Activated CD8-positive, alpha-beta memory T cell treated with anti-CD3 and anti-CD28 coated beads for 4 hours (primary cell): ENCODE measurements around the gene DCUN1D3.
"Not testable (repeated sequence)": the region's sequence is repeated elsewhere in the genome, so short reads cannot be mapped to it uniquely, and the experiment has no call there.

Source experiments
- DNase-seq, 2 donors: peaks; one replicate each; pipeline ENCODE4 v3.0.0-alpha.2; 2020; ENCODE audit warnings: low read depth in 2 of 2

DCUN1D3 gene

DNA sequence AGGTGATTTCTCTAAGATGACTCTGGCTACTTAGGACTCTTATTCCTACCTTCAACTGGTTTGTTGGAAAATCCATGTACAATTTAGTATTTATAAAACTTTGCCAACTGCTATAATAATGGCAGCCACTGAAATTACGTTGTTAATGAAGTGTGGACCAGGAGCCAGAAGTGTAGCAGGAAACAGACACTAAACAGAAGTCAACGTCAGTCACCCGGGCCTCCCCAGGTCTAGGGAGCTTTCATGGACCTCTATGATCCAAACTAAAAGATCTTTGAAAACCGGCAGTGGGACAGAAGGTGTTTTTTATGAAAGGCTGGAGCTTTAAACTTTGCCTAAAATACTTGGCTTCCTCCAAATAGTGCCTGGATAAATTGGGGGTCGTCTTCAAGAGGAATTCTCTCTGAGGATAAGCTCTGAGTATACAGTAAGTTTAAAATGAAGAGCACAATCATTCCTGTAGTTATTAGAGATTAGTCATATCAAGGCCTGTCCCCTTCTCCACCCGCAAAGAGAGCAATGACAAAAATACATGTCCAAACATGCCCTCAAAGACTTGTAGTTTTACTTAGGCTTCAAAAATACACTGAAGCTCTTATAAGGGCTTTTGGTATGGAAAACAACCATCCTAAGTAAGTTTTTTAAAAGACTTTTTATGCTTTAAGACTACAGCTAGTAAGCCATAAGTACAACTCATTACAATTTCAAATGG, 34.6 kb downstream of the DCUN1D3 start:
- no peak for DNase-seq

DNA sequence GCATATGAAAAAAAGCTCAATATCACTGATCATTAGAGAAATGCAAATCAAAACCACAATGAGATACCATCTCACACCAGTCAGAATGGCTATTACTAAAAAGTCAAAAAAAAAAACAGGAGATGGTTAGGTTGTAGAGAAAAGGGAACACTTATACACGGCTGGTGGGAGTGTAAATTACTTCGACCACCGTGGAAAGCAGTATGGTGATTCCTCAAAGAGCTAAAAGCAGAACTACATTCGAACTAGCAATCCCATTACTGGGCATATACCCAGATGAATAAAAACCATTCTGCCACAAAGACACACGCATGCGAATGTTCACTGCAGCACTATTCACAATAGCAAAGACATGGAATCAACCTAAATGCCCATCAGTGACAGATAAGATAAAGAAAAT, 35.8 kb downstream of the DCUN1D3 start:
- not testable (repeated sequence) for DNase-seq

DNA sequence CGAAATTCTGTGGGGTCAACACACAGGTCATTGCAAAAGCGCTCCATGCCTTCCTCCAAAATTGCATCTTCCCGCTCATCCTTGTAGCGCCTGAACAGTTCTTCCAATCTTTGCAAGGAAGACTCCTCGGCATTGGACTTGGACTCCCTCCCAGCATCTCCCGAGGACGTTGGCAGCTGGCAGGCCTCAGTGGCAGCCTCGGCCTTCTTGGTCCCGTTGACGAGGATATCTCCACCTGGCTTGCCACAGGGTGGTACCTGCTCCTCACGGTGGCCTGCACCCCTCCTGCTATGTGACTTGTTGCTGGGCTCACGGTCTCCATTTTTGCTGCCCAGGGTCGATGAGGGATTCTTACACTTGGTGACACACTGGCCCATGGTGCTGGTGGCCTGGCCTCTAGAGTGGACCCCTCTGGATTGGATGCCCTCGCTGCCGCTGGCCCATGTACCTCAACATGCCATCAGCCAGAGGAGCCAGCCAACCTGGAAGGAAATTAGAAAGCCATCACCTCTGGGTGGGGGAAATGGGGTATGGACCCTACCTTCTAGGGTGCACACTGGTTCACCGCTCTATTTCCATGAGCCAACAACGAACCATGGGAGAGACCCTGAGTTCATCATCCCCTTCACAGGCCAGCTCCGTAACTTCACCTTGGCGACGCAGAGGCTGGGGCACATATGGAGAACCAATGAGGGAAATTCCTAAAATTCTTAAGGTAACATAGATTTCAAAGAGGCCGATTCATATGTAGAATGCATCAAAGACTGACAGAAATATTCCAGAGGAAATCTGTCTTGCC, 37.8 kb downstream of the DCUN1D3 start:
- DNase-seq, result no peak

DNA sequence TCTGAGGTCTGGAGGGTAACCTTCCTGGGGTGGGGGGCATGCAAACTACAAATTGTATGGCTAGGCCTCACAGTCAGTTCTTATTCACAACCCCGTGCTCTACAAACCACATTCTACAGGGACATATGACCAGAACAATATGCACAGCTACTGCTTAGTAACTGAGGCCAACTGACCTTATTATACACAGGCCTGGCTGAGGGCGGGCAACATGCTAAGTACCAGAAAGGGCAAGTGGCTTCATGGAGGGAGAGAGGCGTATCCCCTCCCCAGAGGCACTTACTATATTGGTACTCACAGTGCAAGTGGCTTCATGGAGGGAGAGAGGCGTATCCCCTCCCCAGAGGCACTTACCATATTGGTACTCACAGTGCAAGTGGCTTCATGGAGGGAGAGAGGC, 39.2 kb downstream of the DCUN1D3 start:
- DNase-seq, result not testable (repeated sequence)

DNA sequence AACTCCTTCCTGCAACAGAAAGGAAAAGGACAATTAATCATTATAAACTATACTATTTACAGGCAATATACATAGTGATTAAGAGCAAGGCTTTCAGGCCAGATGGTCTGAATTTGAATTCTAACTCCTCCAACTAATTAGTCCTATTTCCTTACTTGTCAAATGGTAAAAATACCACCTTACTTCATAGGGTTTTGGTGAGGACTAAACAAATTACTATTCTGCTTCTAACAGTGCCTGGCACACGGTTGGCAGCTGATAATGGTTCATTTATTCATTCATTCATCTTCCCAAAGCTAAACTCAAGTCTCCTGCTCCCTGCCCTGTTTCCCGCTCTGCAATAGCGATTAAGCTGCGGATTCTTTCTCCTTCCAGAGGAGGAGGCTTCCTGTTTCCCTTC, 39.8 kb downstream of the DCUN1D3 start:
- no peak for DNase-seq

DNA sequence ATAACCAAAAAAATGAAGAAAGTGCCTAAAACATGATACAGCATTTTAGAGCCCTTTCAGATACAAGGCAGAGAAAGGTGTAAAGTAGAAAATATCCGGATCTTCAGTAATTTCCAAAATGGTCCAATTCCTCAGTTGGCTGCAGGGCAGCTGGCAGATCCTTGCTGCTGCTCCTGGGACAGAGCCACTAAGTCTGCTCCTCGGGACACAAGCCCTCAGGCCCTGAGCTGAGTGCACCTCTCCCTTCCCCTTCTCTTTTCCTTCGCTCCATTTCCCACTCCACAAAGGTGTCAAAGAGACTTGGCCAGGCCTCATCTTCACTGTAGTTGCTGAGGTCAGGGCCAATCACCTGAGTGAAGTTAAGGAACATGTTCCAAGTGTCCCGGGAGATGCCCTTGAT, 40.5 kb downstream of the DCUN1D3 start:
- no peak for DNase-seq

DNA sequence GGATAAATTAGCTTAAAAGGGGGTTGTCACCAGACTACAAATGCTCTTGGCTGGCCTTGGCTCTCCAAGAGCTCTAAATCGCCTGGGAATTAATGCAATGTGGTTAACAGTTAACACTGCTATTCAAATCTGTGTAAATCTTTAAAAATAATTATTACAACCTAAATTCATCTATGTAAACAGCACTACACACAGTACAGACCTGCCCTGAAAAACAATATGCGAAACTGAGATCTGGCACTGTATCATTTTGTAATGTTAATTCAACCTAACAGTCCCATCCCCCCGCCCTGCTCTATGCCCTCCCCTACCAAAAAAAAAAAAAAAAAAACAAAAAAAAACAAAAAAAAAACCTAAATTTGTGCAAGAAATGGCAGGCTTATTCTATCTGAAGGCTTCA, 40.9 kb downstream of the DCUN1D3 start:
- DNase-seq, result no peak

DNA sequence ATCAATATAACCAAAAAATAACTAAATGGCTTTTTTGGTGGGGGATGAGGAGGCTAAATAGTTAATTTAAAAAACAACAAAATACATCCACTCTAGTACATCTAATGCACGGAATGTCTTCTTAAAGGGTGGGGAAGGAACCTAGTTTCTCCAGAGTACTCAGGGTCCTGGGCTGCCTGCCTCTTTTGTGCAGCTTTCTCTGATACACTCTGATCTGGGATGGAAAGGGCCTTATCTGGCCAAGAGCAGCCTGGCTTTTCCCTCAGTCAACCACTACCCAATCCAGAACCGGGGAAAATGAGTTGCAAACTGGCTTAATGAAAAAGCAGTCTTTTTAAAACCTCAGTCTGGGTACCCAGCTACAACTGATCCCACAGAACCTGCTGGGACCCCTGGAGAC, 42.9 kb downstream of the DCUN1D3 start:
- no peak for DNase-seq

DNA sequence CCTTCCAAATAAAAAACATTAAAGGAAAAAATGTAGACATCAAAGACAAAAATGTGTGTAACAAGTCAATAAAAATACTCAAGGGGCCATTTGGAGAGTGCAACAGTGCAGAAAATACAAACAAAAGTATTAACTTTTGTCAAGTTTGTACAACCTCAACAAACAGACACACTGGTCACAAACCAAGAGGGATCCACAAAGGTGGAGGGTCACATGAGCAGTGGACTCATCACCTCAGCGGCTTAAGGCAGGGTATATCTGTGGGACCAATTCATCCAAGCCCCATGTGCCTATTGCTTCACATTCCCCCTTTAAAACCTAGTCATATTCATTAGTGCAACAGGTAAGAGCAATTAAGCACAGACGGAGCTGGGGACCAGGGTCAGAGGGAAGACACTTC, 45.2 kb downstream of the DCUN1D3 start:
- DNase-seq, result no peak

DNA sequence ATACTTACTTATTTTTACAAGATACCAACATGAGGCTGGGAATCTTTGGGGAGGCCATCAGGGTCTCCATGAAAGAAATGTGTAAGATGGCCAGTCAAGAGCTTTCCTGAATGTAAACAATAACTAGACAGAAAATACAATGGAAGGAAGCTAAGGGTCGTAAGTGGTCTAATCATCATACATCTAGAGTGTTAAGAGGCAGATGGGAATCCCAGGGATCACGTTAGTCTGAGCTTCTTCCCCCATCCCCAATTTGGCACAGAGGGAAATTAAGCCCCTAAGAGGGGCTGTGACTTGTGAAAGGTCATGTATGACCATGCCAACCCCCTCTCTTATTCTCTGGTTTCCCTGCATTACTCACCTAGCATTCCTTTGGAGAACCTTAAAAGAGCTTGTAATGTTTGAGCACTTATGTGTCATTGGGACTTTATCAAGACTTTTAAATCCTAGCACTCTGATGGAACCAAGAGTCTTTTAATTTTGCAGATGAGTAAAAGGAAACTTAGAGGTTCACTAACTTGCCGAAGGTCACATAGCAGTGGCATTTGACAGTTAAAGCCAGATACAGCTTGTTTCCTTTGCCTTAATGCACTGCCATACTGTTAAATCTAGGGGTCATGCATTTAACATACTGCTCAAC, 46.1 kb downstream of the DCUN1D3 start:
- DNase-seq, result no peak

DNA sequence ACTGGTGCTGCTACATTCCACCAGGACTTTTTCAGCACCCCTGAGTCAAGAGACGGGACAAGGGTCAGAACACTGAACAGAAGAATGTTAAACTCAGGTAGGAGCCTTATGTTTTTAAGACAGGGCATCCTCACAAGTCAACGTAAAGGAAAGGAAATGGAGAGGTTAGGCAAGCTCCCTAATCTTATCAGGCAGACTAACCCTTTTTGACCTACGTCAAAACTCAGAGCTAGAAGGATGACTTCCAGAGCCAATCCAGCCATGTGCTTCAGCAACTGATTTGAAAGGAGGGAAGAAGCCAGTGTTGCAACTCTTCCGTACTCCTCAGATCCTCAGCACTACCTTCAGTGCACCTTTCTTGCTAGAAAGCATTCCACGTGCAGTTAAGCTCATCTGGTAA, 47.0 kb downstream of the DCUN1D3 start:
- no peak for DNase-seq

DNA sequence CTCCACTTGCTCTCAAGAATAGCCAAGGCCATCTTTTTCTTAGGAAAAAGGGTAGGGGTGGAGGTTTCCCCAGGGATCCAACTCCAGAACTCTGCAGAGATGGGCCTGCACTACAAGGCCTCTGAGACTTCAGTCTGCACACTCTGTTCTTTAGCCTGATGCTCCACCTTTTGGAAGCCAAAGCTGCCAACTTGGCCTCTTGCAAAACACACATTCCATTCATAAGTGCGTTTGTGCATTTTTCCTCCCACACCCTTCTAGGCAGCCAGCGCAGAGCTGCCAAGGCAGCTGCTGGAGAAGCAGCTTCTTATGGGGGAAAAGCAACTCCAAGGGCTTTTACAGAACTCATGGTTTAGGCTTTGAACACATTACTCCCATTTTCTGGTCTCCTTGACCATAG, 48.6 kb downstream of the DCUN1D3 start:
- DNase-seq, result no peak

DNA sequence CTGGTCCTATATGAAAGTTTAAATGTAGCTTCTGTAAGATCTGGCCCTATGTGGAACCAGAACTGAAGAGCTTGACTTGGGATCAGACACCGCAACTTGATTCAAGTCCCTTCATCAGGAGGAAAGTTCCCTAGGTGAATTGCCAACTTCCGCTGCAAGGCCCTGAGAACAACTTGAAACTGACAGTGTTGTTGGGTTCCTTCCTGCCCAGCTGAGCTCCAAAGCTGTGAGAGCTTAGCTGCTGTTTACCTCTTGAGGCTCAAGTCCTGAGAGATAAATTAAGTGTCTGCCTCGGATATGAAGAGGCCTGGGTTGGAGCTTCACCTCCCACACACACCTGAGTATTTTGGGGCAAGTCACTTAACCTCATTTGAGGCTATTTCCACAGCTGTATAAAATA, 49.2 kb downstream of the DCUN1D3 start:
- no peak for DNase-seq

DNA sequence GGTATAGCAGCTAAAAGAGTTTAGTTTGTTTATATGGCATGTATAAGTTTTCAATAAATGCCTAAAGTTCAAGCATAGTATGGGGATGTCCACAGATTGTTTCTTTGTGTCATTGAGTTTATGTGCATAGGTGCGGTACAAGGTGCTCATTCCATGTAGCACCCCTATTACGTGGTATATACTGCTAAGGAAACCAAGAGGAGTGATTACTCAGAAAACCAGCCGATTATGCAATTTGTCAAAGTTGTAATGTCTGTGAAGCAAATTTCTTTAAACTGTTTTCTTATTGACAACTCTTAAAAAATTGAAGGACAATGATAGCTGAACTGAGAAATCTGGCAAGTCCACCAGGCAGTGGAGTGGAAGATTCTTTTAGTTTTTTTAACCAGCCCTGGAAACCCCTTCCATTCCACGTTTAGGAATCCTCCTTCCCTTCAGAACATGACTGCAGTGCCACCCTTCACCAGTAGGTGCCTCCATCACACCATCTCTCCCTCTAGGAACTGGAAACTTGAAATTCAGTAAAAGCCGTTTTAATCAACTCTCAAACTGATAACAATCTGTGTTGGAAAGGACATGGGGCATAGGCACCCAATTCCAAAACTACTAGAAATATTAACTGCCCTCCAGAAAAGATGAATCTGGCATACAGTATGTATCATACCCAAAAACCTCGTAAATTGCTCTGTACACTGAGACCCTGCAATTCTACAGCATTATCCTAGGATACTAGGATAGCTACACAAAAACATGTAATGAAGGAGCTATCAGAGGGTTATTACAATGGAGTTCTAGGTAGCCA, 50.4 kb downstream of the DCUN1D3 start:
- DNase-seq, result peak; percentile 15 to 30

DNA sequence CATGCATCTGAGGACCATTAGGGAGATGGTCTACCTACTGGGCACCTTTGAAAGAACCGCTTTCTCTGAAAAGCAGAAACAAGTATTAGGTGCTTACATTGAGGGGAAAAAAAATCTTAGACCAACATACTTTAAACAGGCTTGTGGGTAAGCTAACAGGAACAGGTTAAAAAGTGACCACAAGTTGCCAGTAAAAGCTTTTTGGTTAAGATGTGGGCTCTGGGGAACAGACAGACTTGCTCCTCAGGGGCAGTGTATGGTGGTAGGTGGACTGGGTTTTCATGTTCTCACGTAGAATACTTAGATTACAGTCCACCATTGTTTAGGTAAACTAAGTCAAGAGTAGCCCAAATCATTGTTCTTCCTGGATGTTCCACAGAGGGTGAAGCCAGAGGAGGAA, 52.6 kb downstream of the DCUN1D3 start:
- no peak for DNase-seq

DNA sequence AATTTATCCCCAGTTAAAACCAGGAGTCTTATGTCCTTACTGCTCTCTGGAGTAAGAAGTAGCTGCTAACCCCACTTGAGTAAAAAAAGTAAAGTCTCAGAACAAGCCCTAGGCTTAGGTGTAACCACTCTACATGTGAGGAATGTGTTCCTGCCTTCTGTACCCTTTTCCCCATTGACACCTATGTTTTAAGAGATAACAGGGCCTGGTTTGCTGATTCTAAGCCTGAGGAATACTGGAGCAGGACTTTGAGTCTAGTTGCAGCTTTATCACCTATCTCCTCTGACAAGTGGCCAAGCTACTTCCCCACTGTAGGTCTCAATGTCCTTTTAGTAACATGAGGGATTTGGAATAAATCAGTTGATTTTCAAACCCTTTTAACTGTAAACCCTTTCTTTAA, 53.6 kb downstream of the DCUN1D3 start:
- DNase-seq, result no peak

DNA sequence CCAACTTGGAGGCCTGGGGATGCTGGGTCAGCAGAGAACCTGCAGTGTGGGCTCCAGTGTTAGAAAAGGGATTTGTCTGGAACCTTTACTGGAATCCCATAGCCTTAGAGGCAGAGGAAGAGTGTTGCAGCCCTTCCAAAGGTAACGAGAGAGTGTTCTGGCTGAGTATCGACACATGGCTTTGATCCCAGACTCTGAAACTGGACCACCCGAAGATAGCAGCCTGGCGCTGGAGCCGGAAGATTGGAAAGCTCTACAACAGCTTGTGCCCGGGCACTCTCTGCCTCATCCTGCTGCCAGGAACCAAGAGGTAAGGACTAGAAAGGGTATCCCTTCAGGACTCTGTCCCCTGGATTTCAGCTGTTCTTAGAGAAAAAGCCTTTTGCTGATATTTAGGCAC, 54.1 kb downstream of the DCUN1D3 start:
- no peak for DNase-seq

DNA sequence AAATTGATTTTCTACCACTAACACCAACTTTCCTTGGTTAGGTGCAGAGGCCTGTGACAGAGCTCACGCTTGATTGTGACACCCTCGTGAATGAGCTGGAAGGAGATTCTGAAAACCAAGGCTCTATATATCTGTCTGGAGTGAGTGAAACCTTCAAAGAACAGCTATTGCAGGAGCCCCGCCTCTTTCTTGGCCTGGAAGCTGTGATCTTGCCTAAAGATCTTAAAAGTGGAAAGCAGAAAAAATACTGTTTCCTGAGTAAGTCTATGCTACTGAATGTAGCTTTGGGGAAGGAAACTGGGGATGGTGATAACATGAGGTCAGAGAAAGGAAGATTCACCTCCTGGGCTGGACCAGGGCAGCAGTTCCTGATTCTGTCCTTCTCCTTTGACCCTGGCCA, 55.6 kb downstream of the DCUN1D3 start:
- no peak for DNase-seq

DNA sequence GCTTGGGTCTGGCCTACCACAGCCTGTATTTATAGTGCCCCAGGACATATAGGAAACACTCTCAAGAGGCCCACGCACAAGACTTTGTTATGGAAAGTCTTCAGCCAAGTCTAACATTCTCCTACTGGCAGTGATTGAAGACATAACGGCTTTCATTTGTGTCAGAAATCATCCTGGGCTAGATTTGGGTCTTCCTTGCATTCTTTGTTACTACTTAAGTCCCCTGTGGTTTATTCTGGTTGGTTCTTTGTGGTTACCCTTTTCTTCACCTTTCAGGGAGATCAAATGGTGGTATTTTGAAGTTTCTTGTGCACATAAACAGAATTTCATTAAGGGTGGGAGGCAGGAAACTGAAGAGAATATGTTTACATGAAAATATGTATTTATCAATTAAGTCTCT, 56.1 kb downstream of the DCUN1D3 start:
- no peak for DNase-seq

DNA sequence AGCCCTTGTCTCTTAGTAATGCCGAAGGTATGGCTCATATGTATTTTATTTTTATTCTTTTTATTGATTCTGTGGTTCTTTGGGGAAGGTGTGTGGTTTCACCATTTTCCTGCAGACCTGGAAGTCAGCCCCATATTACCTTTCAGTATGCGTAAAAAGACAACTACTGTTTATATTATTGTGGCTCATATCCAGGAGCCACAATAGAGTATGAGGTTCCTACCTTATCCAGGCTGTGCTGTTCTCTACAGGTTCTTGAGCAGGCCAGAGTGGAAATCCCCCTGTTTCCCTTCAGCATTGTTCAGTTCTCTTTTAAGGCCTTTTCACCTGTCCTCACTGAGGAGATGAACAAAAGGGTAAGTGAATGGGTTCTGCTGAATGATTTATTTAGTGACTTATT, 60.7 kb downstream of the DCUN1D3 start:
- no peak for DNase-seq

DNA sequence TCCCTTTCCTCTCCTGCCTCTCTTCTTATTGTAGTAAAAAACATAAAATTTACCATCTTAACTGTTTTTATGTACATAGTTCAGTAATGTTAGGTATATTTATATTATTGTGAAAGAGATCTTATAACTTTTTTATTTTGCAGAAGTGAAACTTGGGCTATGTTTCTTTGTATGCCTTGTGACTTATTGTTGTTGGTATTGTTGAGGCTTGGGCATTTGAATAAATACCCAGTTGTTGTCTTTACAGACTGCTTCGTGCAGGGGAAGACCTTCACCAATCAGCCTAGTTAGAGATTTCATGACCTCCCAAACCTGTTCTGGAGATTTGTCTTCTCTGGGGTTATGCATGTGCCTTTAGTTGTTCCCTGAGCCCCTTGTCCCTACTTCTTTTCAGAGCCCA, 61.9 kb downstream of the DCUN1D3 start:
- no peak for DNase-seq

DNA sequence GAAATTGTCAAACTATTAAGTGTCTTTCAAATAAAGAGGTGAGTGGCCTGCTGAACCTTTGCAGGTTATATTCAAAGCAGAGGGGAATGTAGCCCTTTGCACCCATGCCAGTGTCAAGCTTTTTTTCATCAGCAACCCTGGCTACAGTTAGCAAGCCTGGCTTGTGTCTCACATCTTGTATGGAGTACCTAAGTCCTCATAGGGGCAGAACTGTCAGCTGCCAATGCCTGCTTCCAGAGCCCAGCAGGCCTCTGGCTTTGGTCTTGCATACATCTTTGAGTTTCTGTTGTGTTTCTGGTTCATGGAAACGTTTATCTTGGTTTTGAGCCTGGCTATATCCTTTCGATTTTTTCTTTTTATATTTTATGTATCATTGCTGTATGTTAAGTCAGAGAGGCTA, 67.1 kb downstream of the DCUN1D3 start:
- DNase-seq, result no peak
